A549 (cell line): Measurements from ENCODE around the gene GPATCH1. TPM values are rescaled to one million over a fixed set of nuclear protein-coding genes. Genes with fewer than 3 reads are reported as not detected.

Source experiments
- ATAC-seq, 2 experiments: fragments of 200-7000 bp in 1 of 2; fragments of >200 bp in 1 of 2; cut with Nextera tagmentation in 1 of 2; cut with Tn5 transposase in 1 of 2; 3 replicates each; pipeline versions ENCODE4 v1.8.0 to v1.9.1; 2018 to 2020; ENCODE audit warnings: mild to moderate bottlenecking in 1 of 2, moderate library complexity in 1 of 2
- CTCF ChIA-PET: fragments of 300-600 bp; sonication (Branson Sonifier 250); formaldehyde crosslinking; extraction: SDS; loops from one replicate; lab custom pipeline; 2021; ENCODE audit warnings: antibody characterized with exemption, inconsistent platforms; lab: Yijun Ruan, JAX
- POLR2A ChIA-PET: fragments of 350-600 bp; formaldehyde crosslinking; extraction: SDS; loops from one replicate; lab custom pipeline; 2021; ENCODE audit warnings: antibody characterized with exemption, inconsistent platforms; lab: Yijun Ruan, JAX
- DNase-seq, 2 experiments: peaks; one replicate each; pipeline versions ENCODE4 v3.0.0 to v3.0.0-alpha.2; 2011 to 2016; ENCODE audit warnings: low read depth in 1 of 2, low spot score in 1 of 2
- FAIRE-seq: peaks from 2 replicates; lab custom pipeline; 2011; peaks lifted over from hg19 to GRCh38; lab: Jason Lieb, UNC
- H3K27ac ChIP-seq, 2 experiments: fragments of >200 bp; sonication (Bioruptor Twin); formaldehyde crosslinking; 3 replicates each; pipeline ENCODE4 v1.5.1; 2016 to 2017
- H3K4me1 ChIP-seq: fragments of >200 bp; sonication (Bioruptor Twin); formaldehyde crosslinking; 3 replicates; pipeline ENCODE4 v1.6.1; 2016
- H3K4me2 ChIP-seq: fragments of >200 bp; sonication (Bioruptor Twin); formaldehyde crosslinking; 3 replicates; pipeline ENCODE4 v1.6.1; 2016
- H3K4me3 ChIP-seq: fragments of >200 bp; sonication (Bioruptor Twin); formaldehyde crosslinking; 3 replicates; pipeline ENCODE4 v1.5.1; 2016
- H3K9me3 ChIP-seq: fragments of >200 bp; sonication (Bioruptor Twin); formaldehyde crosslinking; 3 replicates; pipeline ENCODE4 v1.6.1; 2016
- BHLHE40 ChIP-seq: IDR thresholded peaks from 2 replicates; pipeline ENCODE4 v1.6.1; 2012; ENCODE audit warnings: low read depth, low read length, inconsistent platforms
- CBX2 ChIP-seq: fragments of 200-600 bp; sonication (generic); IDR thresholded peaks from 2 replicates; pipeline ENCODE4 v1.6.1; 2016; ENCODE audit warnings: low read depth, mild to moderate bottlenecking, borderline replicate concordance
- CBX8 ChIP-seq: fragments of 200-600 bp; sonication (generic); IDR thresholded peaks from 2 replicates; pipeline ENCODE4 v1.6.1; 2016
- E2F6 ChIP-seq: IDR thresholded peaks from 2 replicates; pipeline ENCODE4 v1.6.1; 2012; ENCODE audit warnings: low read depth, borderline replicate concordance
- EP300 ChIP-seq, 2 experiments: fragments of >200 bp; sonication (Bioruptor Twin); formaldehyde crosslinking; IDR thresholded peaks; 2 replicates in 1 of 2; 3 replicates in 1 of 2; pipeline ENCODE4 v1.6.1; 2016 to 2017
- GATA3 ChIP-seq: IDR thresholded peaks from 2 replicates; pipeline ENCODE4 v1.6.1; 2012; ENCODE audit warnings: borderline replicate concordance
- HDAC2 ChIP-seq: fragments of 200-600 bp; sonication (generic); IDR thresholded peaks from 2 replicates; pipeline ENCODE4 v1.6.1; 2016
- HOXB13 ChIP-seq: fragments of 250-450 bp; sonication (Bioruptor Pico); IDR thresholded peaks from 2 replicates; pipeline ENCODE4 v1.5.0; 2020; ENCODE audit warnings: low read depth, mild to moderate bottlenecking, moderate library complexity
- HOXB5 ChIP-seq: fragments of 250-450 bp; sonication (Bioruptor Pico); IDR thresholded peaks from 2 replicates; pipeline ENCODE4 v1.5.0; 2020; ENCODE audit warnings: mild to moderate bottlenecking, moderate library complexity
- JUN ChIP-seq, 2 experiments: fragments of >200 bp; sonication (Bioruptor Twin); formaldehyde crosslinking; IDR thresholded peaks; 2 replicates in 1 of 2; 3 replicates in 1 of 2; pipeline ENCODE4 v1.6.1; 2016 to 2017
- JUNB ChIP-seq: fragments of >200 bp; sonication (Bioruptor Twin); formaldehyde crosslinking; IDR thresholded peaks from 2 replicates; pipeline ENCODE4 v1.6.1; 2016
- MAZ ChIP-seq: fragments of 150-350 bp; IDR thresholded peaks from 2 replicates; pipeline ENCODE4 v1.6.1; 2014; ENCODE audit warnings: antibody characterized with exemption, low read depth, low read length, borderline replicate concordance
- NPAS2 ChIP-seq: fragments of 250-450 bp; sonication (Bioruptor Pico); IDR thresholded peaks from 2 replicates; pipeline ENCODE4 v1.8.0; 2022; ENCODE audit warnings: mild to moderate bottlenecking, moderate library complexity, borderline replicate concordance
- RAD21 ChIP-seq, 2 experiments: fragments of >200 bp in 1 of 2; sonication (Bioruptor Twin) in 1 of 2; formaldehyde crosslinking in 1 of 2; IDR thresholded peaks in 1 of 2; conservative IDR thresholded peaks in 1 of 2; 2 replicates in 1 of 2; 3 replicates in 1 of 2; pipeline ENCODE4 v1.6.1; 2012 to 2018; ENCODE audit warnings: inconsistent platforms in 1 of 2
- RCOR1 ChIP-seq: fragments of 150-350 bp; IDR thresholded peaks from 2 replicates; pipeline ENCODE4 v1.6.1; 2014; ENCODE audit warnings: antibody characterized with exemption, low read length, low read depth
- REST ChIP-seq: fragments of 200-600 bp; sonication (generic); IDR thresholded peaks from 2 replicates; pipeline ENCODE4 v1.6.1; 2016; ENCODE audit warnings: antibody characterized with exemption, mild to moderate bottlenecking, moderate library complexity
- ZSCAN20 ChIP-seq: fragments of 250-450 bp; sonication (Bioruptor Pico); IDR thresholded peaks from 2 replicates; pipeline ENCODE4 v1.8.0; 2022; ENCODE audit warnings: mild to moderate bottlenecking, moderate library complexity
- WGBS: methylation state at CpG from one replicate; pipeline ENCODE4 v1.1.6; 2017; ENCODE audit errors: missing lambda C conversion rate; 5-methylcytosine and 5-hydroxymethylcytosine counted together
- polyA plus RNA-seq, 4 experiments: library from polyadenylated mRNA; depleted of rRNA in 3 of 4; stranded (reverse); fragments of >200 nt; fragmentation: RNase III in 1 of 4; extraction: RNeasy Plus Mini Kit Qiagen cat#74134 plus additional on column Dnase treatment in 1 of 4; gene quantifications; 2 replicates in 3 of 4; 3 replicates in 1 of 4; pipeline ENCODE4 v1.2.3, GENCODE V29; 2011 to 2017
- TF ChIP-seq, protein P1 (sequence below): fragments of >200 bp; sonication (Bioruptor Twin); formaldehyde crosslinking; IDR thresholded peaks from 3 replicates; pipeline ENCODE4 v1.5.1; 2016
- TF ChIP-seq, protein P2 (sequence below): fragments of 250-450 bp; sonication (Bioruptor Pico); IDR thresholded peaks from 2 replicates; pipeline ENCODE4 v1.5.0; 2020; ENCODE audit warnings: low read depth, mild to moderate bottlenecking, moderate library complexity
- TF ChIP-seq, protein P3 (sequence below): IDR thresholded peaks from 2 replicates; pipeline ENCODE4 v1.6.1; 2012

Gene GPATCH1
- polyA plus RNA-seq, 2 of the 4 experiments (the other 2 are of a cell fraction) = 12.1 to 24.2 TPM

GRCh38 chr19:33089010-33089409, 8.0 kb downstream of the GPATCH1 start:
- 69% methylated on average over 3 of the region's 3 CpGs for WGBS
- no peak for TF ChIP-seq REST
- TF ChIP-seq, protein P1, sequence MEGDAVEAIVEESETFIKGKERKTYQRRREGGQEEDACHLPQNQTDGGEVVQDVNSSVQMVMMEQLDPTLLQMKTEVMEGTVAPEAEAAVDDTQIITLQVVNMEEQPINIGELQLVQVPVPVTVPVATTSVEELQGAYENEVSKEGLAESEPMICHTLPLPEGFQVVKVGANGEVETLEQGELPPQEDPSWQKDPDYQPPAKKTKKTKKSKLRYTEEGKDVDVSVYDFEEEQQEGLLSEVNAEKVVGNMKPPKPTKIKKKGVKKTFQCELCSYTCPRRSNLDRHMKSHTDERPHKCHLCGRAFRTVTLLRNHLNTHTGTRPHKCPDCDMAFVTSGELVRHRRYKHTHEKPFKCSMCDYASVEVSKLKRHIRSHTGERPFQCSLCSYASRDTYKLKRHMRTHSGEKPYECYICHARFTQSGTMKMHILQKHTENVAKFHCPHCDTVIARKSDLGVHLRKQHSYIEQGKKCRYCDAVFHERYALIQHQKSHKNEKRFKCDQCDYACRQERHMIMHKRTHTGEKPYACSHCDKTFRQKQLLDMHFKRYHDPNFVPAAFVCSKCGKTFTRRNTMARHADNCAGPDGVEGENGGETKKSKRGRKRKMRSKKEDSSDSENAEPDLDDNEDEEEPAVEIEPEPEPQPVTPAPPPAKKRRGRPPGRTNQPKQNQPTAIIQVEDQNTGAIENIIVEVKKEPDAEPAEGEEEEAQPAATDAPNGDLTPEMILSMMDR = no peak
- no peak for TF ChIP-seq GATA3
- no peak for TF ChIP-seq EP300 (IDR thresholded peaks at IDR 0.05)
- TF ChIP-seq, protein P2, sequence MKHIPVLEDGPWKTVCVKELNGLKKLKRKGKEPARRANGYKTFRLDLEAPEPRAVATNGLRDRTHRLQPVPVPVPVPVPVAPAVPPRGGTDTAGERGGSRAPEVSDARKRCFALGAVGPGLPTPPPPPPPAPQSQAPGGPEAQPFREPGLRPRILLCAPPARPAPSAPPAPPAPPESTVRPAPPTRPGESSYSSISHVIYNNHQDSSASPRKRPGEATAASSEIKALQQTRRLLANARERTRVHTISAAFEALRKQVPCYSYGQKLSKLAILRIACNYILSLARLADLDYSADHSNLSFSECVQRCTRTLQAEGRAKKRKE (CRISPR knock-in tag) = no peak
- TF ChIP-seq RAD21 (conservative IDR thresholded peaks at IDR 0.05 in 1 of 2, IDR thresholded peaks at IDR 0.05 in 1 of 2) = no peak
- no peak for TF ChIP-seq CBX2
- TF ChIP-seq HOXB13 (CRISPR knock-in tag) = no peak
- TF ChIP-seq, protein P3, sequence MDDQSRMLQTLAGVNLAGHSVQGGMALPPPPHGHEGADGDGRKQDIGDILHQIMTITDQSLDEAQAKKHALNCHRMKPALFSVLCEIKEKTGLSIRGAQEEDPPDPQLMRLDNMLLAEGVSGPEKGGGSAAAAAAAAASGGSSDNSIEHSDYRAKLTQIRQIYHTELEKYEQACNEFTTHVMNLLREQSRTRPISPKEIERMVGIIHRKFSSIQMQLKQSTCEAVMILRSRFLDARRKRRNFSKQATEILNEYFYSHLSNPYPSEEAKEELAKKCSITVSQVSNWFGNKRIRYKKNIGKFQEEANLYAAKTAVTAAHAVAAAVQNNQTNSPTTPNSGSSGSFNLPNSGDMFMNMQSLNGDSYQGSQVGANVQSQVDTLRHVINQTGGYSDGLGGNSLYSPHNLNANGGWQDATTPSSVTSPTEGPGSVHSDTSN = no peak
- TF ChIP-seq HDAC2 = no peak
- no peak for TF ChIP-seq E2F6
- no peak for TF ChIP-seq JUN (IDR thresholded peaks at IDR 0.05)
- no peak for TF ChIP-seq BHLHE40
- no peak for TF ChIP-seq ZSCAN20
- no peak for TF ChIP-seq NPAS2 (CRISPR knock-in tag)
- no peak for TF ChIP-seq CBX8
- TF ChIP-seq MAZ = no peak
- no peak for TF ChIP-seq JUNB
- TF ChIP-seq RCOR1 = no peak
- TF ChIP-seq HOXB5 (CRISPR knock-in tag) = no peak
- Histone ChIP-seq H3K27ac (no peak overlapping the region), H3K4me3 (no peak overlapping the region), H3K9me3 (no peaks in the 10 kb centered on the region), H3K4me2 (no peak overlapping the region), H3K4me1 (peaks cover 7% of the 10 kb centered on the region; the same call in 2 of the 3 replicates)
- CTCF ChIA-PET = interaction anchor here (1.1 to 2.0 kb wide), 3 partner anchors 21 to 114 kb away, joined by 3 to 7 read pairs (median 5); no protein-coding TSS in a partner anchor
- no peak for FAIRE-seq
- POLR2A ChIA-PET = no interaction called here
- no peak for DNase-seq
- no peak for ATAC-seq
